H9 (cell line): ENCODE data around the gene ADAMTS5. TPM values are rescaled to one million over a fixed set of nuclear protein-coding genes. Genes with fewer than 3 reads are reported as not detected.

Source experiments
- DNase-seq: peaks from one replicate; pipeline ENCODE4 v3.0.0-alpha.2; 2017
- H2AFZ ChIP-seq: one replicate; pipeline ENCODE4 v1.6.1; 2013; ENCODE audit warnings: mild to moderate bottlenecking, low read length, control low read depth, moderate library complexity
- H2AK5ac ChIP-seq: 2 replicates; pipeline ENCODE4 v1.6.1; 2013; ENCODE audit warnings: low read length, control low read depth, mixed read lengths; ENCODE audit not compliant: insufficient read length
- H2BK120ac ChIP-seq: one replicate; pipeline ENCODE4 v1.6.1; 2013; ENCODE audit warnings: low read depth, mild to moderate bottlenecking, low read length, control low read depth, inconsistent platforms; ENCODE audit not compliant: poor library complexity, severe bottlenecking
- H2BK12ac ChIP-seq: 2 replicates; pipeline ENCODE4 v1.6.1; 2013; ENCODE audit warnings: low read length, control low read depth, mixed read lengths, low read depth; ENCODE audit not compliant: insufficient read length
- H2BK15ac ChIP-seq: 2 replicates; pipeline ENCODE4 v1.6.1; 2013; ENCODE audit warnings: low read depth, low read length, control low read depth
- H2BK20ac ChIP-seq: one replicate; pipeline ENCODE4 v1.6.1; 2013; ENCODE audit warnings: low read depth, mild to moderate bottlenecking, low read length, control low read depth, inconsistent platforms; ENCODE audit not compliant: poor library complexity, severe bottlenecking
- H2BK5ac ChIP-seq: 2 replicates; pipeline ENCODE4 v1.6.1; 2013; ENCODE audit warnings: low read length, control low read depth, mixed read lengths; ENCODE audit not compliant: insufficient read length
- H3K14ac ChIP-seq: 2 replicates; pipeline ENCODE4 v1.6.1; 2013; ENCODE audit warnings: low read length, control low read depth; ENCODE audit not compliant: insufficient read depth
- H3K18ac ChIP-seq: 2 replicates; pipeline ENCODE4 v1.6.1; 2013; ENCODE audit warnings: low read depth, mild to moderate bottlenecking, mixed read lengths, low read length, control low read depth; ENCODE audit not compliant: insufficient read length
- H3K23ac ChIP-seq: 2 replicates; pipeline ENCODE4 v1.6.1; 2013; ENCODE audit warnings: low read length, control low read depth, mixed read lengths, low read depth; ENCODE audit not compliant: insufficient read length
- H3K23me2 ChIP-seq: 2 replicates; pipeline ENCODE4 v1.6.1; 2013; ENCODE audit warnings: low read depth, mild to moderate bottlenecking, mixed read lengths, low read length, control low read depth; ENCODE audit not compliant: insufficient read length, poor library complexity, severe bottlenecking
- H3K27ac ChIP-seq: 2 replicates; pipeline ENCODE4 v1.5.1; 2013; ENCODE audit warnings: low read length, control low read depth, mixed read lengths, low read depth; ENCODE audit not compliant: insufficient read length
- H3K27me3 ChIP-seq: 2 replicates; pipeline ENCODE4 v1.6.1; 2013; ENCODE audit warnings: low read length, control low read depth, inconsistent platforms; ENCODE audit not compliant: insufficient read depth
- H3K4ac ChIP-seq: 2 replicates; pipeline ENCODE4 v1.6.1; 2013; ENCODE audit warnings: low read depth, mild to moderate bottlenecking, control low read depth, inconsistent platforms, low read length, moderate library complexity
- H3K4me1 ChIP-seq: 2 replicates; pipeline ENCODE4 v1.6.1; 2013; ENCODE audit warnings: low read length, control low read depth, inconsistent platforms; ENCODE audit not compliant: insufficient read depth
- H3K4me2 ChIP-seq: 2 replicates; pipeline ENCODE4 v1.6.1; 2013; ENCODE audit warnings: low read length, control low read depth, mixed read lengths; ENCODE audit not compliant: insufficient read length, insufficient read depth
- H3K56ac ChIP-seq: 2 replicates; pipeline ENCODE4 v1.6.1; 2013; ENCODE audit warnings: low read depth, mild to moderate bottlenecking, mixed read lengths, low read length, control low read depth; ENCODE audit not compliant: insufficient read length
- H3K79me1 ChIP-seq: 2 replicates; pipeline ENCODE4 v1.6.1; 2013; ENCODE audit warnings: low read depth, mild to moderate bottlenecking, moderate library complexity, low read length, control low read depth, inconsistent platforms; ENCODE audit not compliant: insufficient read depth, poor library complexity, severe bottlenecking
- H3K79me2 ChIP-seq: 2 replicates; pipeline ENCODE4 v1.6.1; 2013; ENCODE audit warnings: low read length, control low read depth, inconsistent platforms; ENCODE audit not compliant: insufficient read depth
- H3K9ac ChIP-seq: 2 replicates; pipeline ENCODE4 v1.6.1; 2013; ENCODE audit warnings: low read length, control low read depth, mixed read lengths; ENCODE audit not compliant: insufficient read length; ENCODE audit errors: extremely low read depth
- H3K9me3 ChIP-seq: one replicate; pipeline ENCODE4 v1.6.1; 2013; ENCODE audit warnings: low read depth, low read length, inconsistent platforms; ENCODE audit not compliant: control insufficient read depth
- H3T11ph ChIP-seq: one replicate; pipeline ENCODE4 v1.6.1; 2013; ENCODE audit warnings: mild to moderate bottlenecking, low read length, control low read depth, inconsistent platforms
- H4K20me1 ChIP-seq: one replicate; pipeline ENCODE4 v1.6.1; 2013; ENCODE audit not compliant: control insufficient read depth, insufficient read length, insufficient read depth
- H4K5ac ChIP-seq: 2 replicates; pipeline ENCODE4 v1.6.1; 2013; ENCODE audit warnings: low read depth, mild to moderate bottlenecking, mixed read lengths, low read length, control low read depth; ENCODE audit not compliant: insufficient read length
- H4K8ac ChIP-seq: replicated peaks from 2 replicates; pipeline ENCODE4 v1.6.1; 2013; ENCODE audit warnings: low read length, control low read depth, mixed read lengths, low read depth; ENCODE audit not compliant: insufficient read length
- H4K91ac ChIP-seq: 2 replicates; pipeline ENCODE4 v1.6.1; 2013; ENCODE audit warnings: low read depth, mild to moderate bottlenecking, moderate library complexity, mixed read lengths, low read length, control low read depth; ENCODE audit not compliant: insufficient read length
- H3K27ac Mint-ChIP-seq, 3 experiments: 2 replicates in 2 of 3; 3 replicates in 1 of 3; pipeline ENCODE4 v1.8.0; 2020 to 2021; ENCODE audit warnings: mixed read lengths in 3 of 3, mild to moderate bottlenecking in 1 of 3, moderate library complexity in 1 of 3
- H3K27me3 Mint-ChIP-seq: 2 replicates; pipeline ENCODE4 v1.8.0; 2021; ENCODE audit warnings: low read depth, mild to moderate bottlenecking, moderate library complexity, mixed read lengths
- H3K36me3 Mint-ChIP-seq, 3 experiments: 2 replicates in 2 of 3; 3 replicates in 1 of 3; pipeline ENCODE4 v1.8.0; 2020 to 2021; ENCODE audit warnings: low read depth in 3 of 3, mixed read lengths in 3 of 3; ENCODE audit not compliant: insufficient read depth in 1 of 3
- H3K4me1 Mint-ChIP-seq, 2 experiments: 2 replicates each; pipeline ENCODE4 v1.8.0; 2020; ENCODE audit warnings: mixed read lengths in 2 of 2
- H3K4me3 Mint-ChIP-seq, 2 experiments: 2 replicates in 1 of 2; 3 replicates in 1 of 2; pipeline ENCODE4 v1.8.0; 2020 to 2021; ENCODE audit warnings: mild to moderate bottlenecking in 2 of 2, mixed read lengths in 2 of 2, moderate library complexity in 1 of 2
- H3K9me3 Mint-ChIP-seq, 2 experiments: 2 replicates in 1 of 2; 3 replicates in 1 of 2; pipeline ENCODE4 v1.8.0; 2020; ENCODE audit warnings: mild to moderate bottlenecking in 2 of 2, mixed read lengths in 2 of 2, moderate library complexity in 1 of 2
- CTCF ChIP-seq: fragments of 200-600 bp; sonication (generic); conservative IDR thresholded peaks from 3 replicates; pipeline ENCODE4 v1.8.0; 2021; ENCODE audit warnings: antibody characterized with exemption, mild to moderate bottlenecking
- WGBS: extraction: QIAGEN DNeasy Blood & Tissue Kit; methylation state at CpG from one replicate; pipeline ENCODE4 v1.1.7; 2013; ENCODE audit warnings: missing lambda C conversion rate, low lambda C conversion rate, mixed read lengths; ENCODE audit not compliant: insufficient read length; ENCODE audit errors: extremely low coverage; 5-methylcytosine and 5-hydroxymethylcytosine counted together
- microRNA-seq: library from miRNA; unstranded; fragments of <30 nt; microRNA quantifications from one replicate; pipeline ENCODE4, GENCODE V29; 2020; ENCODE audit warnings: borderline microRNAs expressed
- total RNA-seq: library from RNA; stranded (reverse); gene quantifications from 2 replicates; pipeline ENCODE4 v1.2.1, GENCODE V29; 2021

Gene ADAMTS5
- total RNA-seq, 1 experiment from 2014 or later: 0.90 TPM

- H2BK5ac ChIP-seq: no peak overlapping the region
- WGBS: no CpG with 5 or more reads among the region's 1 CpG
- no peak overlapping the region for H3K27ac Mint-ChIP-seq
These were observed 92.5 kb downstream of the ADAMTS5 start for GRCh38 chr21:26874347-26874746.

More at GRCh38 chr21:26874347-26874746, 92.5 kb downstream of the ADAMTS5 start:
- Histone ChIP-seq H3K4ac (no peak overlapping the region), H2BK120ac (no peak overlapping the region), H3K27me3 (no peaks in the 10 kb centered on the region), H3K23ac (no peak overlapping the region), H3K4me1 (no peaks in the 10 kb centered on the region), H2AFZ (no peak overlapping the region), H3K79me2 (no peaks in the 10 kb centered on the region), H4K5ac (no peak overlapping the region), H4K8ac (no peak overlapping the region), H2AK5ac (no peak overlapping the region), H3K9me3 (no peaks in the 10 kb centered on the region), H4K91ac (no peak overlapping the region), H3K56ac (no peak overlapping the region), H3K27ac (no peak overlapping the region), H3K4me2 (no peak overlapping the region), H3T11ph (no peak overlapping the region), H3K18ac (no peak overlapping the region), H3K23me2 (no peaks in the 10 kb centered on the region), H2BK20ac (no peak overlapping the region), H2BK15ac (no peak overlapping the region), H3K9ac (no peak overlapping the region), H3K79me1 (no peaks in the 10 kb centered on the region), H2BK12ac (no peak overlapping the region), H3K14ac (no peak overlapping the region), H4K20me1 (no peaks in the 10 kb centered on the region)
- no peaks in the 10 kb centered on the region for H3K4me1 Mint-ChIP-seq
- H3K27me3 Mint-ChIP-seq: no peaks in the 10 kb centered on the region
- H3K9me3 Mint-ChIP-seq: peaks cover 20 to 30% of the 10 kb centered on the region in 2 experiments; a peak in 4 of 5 replicates
- no peak for DNase-seq
- no peak overlapping the region for H3K4me3 Mint-ChIP-seq
- H3K36me3 Mint-ChIP-seq: peaks cover 6 to 19% (median 10%) of the 10 kb centered on the region in 3 experiments
- TF ChIP-seq CTCF: no peak

Small RNA genes within 50 kb of the gene (microRNA-seq; reads per million reads assigned to microRNA genes)
- gene MIR4759: not detected

Other genes with a start within 250 kb of the ADAMTS5 start
- gene ADAMTS1, start 121.7 kb downstream of the ADAMTS5 start, total RNA-seq: 17.8 and 17.9 TPM in 2 replicates